HG02623 (cell line): ENCODE measurements around the gene NDUFAF8.

Experiments used
- ATAC-seq: cut with Tn5 transposase; IDR thresholded peaks from one replicate; pipeline ENCODE4 v1.9.1; 2021; ENCODE audit warnings: moderate library complexity; ENCODE audit not compliant: unreplicated experiment

NDUFAF8 gene

DNA sequence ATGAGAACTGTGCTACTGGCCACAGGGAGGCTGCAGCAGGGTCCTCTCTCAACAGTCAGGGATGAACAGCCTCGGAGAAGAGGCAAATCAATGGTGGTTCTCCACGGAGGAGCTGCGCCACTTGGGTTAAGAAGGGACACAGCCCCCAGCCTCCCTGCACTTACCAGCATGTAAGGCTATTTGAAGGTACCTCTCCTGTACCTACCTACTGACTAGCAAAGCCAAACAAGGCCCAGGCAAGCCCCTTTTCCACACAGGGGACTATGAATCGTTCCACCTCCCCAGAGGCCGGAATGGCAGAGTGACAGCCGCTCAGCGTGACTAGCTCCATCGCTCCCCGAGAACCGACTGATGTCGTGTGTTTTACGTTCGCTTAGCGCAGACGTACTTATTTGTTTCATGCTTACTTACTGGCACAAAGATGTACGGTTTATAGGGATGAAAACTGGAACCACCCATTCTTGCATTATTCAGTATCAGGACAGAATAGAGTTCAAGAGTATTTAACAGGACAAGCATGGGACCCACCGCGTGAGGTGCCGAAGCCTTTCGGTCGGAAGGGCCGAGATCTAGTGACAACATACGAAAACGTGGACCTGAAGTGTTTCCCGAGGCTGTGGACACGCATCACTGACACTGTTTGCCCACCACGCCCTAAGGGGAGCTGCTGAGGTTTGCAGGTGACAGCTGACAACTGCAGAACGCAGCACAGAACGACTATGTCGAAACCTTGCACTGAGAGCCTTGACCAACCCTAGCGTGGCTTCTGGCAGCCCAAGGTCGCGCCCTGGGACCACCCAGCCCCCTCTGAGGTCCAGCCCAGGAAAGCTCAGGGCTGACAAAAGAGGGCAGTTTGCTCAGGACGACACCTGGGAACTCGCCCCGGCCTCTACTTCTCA is 1.3 kb upstream of the NDUFAF8 start:
- no peak for ATAC-seq

DNA sequence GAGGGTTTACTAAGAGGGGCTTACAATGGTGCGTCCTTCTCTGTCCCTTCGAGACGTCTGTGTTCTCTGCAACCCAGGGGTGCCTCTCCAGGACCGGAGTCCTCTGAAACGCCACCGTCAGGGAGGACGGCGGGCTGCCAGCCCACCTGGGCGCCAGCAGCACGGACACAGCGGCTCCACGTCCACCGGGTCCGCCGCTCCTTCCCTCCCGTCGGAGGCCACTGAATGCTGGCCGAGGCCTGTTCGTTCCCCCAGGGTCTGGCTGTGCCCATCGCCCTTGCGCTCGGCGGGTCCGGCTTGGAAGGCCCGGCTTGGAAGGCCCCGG is 666 bp upstream of the NDUFAF8 start:
- no peak for ATAC-seq

DNA sequence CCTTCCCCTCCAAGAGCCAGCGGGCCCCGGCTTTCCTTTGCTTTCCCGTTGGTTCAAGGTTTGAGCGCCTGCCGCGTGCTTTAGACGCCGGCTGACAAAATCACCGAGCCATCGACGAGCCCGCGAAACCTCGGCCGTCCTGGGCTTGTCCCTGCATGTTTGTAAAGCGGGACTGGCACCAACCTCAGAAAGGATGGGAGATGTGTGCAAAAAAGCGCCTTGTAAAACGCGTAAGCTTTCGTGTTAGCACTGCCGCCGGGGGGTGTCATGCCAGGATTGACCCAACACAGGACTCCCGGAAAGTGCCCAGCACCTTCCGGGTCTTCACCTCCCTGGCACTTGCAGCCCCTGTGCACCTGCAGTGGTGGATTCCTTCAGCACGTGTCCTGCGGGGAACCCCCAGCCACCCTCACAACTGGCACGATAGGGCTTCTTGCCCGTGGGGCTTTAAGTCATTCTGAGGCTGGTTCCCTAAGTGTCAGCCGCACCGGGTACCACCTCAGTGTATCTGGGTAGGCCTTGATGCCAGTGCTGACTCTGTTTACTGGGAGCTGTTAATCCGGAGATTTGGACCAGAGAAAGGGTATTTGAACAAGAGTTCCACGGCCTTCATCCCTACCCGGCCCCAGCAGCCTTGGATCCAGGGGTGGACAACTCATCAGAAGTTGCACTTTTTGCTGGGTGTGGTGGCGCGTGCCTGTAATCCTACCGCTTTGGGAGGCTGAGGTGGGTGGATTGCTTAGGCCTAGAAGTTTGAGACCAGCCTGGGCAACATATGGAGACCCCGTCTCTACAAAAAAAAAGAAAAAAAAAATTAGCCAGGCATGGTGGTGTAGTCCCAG is 817 bp downstream of the NDUFAF8 start:
- ATAC-seq, result no peak

GRCh38 chr17:81240761-81241160 is 1.6 kb downstream of the NDUFAF8 start:
- ATAC-seq, result no peak

GRCh38 chr17:81241203-81241602 is 2.1 kb downstream of the NDUFAF8 start:
- no peak for ATAC-seq

- ATAC-seq, result no peak
Observed at GRCh38 chr17:81241648-81242420, 2.7 kb downstream of the NDUFAF8 start.

GRCh38 chr17:81242421-81243332 is 3.6 kb downstream of the NDUFAF8 start:
- no peak for ATAC-seq

DNA sequence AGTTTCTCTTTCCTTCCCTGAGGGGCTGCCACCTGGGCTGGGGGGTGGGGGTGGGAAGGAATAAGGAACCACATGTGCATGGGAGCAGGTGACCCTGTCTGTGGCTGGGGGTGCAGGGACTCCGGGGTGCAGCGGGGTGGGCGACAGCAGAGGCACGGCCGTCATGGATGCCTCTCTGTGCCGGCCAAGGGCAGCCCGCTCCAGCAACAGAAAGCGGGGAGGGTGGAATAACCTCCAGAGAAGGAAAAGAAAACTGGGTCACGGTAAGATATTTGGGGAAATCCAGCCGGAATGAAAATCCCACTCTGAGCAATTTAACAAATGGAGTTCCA is 4.2 kb downstream of the NDUFAF8 start:
- ATAC-seq, result no peak

DNA sequence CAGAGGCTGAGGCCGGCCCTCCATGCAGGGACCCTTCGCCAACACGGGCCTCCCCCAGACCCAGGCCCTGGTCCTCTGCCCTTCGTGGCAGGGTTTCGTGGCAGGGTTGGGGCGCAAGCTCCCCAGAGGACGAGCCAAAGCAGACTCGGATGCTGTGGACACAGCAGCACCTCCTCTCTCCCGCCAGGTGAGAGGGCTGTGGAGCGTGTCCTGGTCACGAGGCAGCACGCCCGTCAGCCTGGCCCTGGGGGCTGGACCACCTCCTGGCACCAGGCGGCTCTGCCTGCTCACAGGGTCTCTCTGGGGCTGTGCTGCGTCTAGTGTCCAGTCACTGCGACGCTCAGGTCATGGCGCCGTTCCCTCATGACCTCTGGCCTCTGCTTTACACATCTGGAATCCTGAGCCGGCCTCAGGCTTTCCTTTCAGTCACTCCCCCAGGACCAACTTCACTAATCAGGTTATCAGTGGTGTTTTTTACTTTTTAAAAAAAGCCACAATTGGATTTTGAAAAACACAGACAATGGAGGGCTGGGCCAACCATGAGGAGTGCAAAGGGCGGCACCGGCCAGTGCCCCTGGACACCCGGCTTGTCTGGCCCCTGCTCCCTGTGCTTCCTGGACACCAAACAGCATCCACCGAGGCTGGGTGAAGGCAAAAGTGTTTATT is 5.4 kb downstream of the NDUFAF8 start:
- ATAC-seq, result no peak

GRCh38 chr17:81245024-81245664 is 6.0 kb downstream of the NDUFAF8 start:
- ATAC-seq, result no peak

DNA sequence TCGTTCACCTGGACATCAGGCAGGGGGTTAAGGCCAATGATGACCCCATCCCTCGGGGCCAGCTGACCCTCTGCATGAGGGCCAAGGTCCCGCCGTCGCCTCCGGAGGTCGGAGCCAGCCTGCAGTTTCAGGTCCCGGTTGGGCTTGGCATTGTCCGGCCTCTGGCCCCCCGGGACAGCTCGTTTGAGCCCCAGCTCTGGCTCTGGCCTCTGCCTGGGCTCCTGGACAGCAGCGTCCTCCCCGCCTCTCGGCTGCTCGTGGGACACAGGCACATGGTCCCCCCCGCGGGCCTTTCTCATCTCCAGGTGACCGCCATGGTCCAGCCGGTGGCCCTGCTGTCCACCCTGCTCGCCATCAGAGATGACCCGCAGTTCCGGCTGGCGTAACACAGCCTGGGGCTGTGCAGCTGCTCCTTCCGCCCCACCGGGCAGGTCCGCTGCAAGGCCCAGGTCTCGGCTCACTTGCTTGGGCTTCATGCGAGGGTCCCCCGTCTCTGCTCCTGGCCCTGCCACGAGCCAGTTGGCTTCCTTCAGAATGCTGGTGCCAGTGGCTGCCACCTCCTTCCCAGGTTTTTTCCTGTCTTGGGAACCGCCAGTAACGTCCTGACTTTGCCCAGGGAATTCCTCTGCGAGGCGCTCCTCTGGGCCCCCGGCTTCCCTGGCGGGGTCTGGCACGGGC is 6.7 kb downstream of the NDUFAF8 start:
- ATAC-seq, result no peak

DNA sequence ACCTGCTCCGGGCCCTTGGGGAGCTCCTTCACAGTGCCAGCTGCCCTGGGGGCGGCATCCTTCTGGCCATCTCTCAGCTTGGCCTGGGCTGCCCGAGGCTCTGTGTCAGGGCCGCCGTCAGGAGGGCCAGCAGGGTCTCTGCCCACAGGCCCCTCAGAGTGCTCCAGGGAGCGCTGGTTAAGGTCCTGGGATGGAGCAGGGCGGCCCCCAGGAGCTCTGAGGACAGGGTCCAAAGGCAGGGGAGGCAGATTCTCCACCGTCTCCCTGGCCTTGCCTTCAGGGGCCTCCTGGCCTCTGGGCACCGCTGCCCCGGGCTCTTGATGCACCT is 7.2 kb downstream of the NDUFAF8 start:
- ATAC-seq, result no peak

DNA sequence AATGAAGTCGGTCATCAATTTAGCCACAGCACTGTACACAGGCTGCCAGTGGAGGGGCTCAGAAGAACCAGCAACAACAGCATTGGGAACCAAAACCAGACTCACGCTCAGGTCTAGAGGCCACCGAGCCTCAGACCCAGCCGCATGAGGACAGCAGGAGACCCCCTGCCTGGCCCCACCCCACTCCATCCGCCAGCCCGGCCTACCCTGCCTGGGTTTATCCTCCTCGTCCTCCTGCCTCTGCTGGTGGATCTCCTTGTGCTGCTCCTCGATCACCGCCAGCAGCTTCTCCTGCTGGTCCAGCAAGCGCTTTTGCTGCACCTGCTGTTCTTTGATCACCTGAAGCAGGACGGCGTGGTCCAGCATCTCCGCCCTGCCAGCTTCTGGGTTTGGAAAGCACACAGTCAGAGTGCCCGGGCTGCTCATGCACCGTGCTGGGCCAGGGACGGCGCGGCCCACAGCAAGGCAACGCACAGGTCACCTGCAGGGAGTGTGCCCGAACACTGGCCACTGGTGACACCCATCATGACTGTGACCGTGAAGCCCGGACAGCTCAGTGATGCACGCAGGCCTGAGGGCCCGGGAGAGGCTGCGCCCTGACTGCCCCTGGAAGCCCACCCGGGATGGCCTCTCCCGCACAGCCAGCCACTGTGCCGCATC is 7.7 kb downstream of the NDUFAF8 start:
- ATAC-seq, result no peak

GRCh38 chr17:81247339-81247990 is 8.3 kb downstream of the NDUFAF8 start:
- no peak for ATAC-seq

- ATAC-seq, result no peak
Observed at GRCh38 chr17:81248649-81249048, 9.5 kb downstream of the NDUFAF8 start.

DNA sequence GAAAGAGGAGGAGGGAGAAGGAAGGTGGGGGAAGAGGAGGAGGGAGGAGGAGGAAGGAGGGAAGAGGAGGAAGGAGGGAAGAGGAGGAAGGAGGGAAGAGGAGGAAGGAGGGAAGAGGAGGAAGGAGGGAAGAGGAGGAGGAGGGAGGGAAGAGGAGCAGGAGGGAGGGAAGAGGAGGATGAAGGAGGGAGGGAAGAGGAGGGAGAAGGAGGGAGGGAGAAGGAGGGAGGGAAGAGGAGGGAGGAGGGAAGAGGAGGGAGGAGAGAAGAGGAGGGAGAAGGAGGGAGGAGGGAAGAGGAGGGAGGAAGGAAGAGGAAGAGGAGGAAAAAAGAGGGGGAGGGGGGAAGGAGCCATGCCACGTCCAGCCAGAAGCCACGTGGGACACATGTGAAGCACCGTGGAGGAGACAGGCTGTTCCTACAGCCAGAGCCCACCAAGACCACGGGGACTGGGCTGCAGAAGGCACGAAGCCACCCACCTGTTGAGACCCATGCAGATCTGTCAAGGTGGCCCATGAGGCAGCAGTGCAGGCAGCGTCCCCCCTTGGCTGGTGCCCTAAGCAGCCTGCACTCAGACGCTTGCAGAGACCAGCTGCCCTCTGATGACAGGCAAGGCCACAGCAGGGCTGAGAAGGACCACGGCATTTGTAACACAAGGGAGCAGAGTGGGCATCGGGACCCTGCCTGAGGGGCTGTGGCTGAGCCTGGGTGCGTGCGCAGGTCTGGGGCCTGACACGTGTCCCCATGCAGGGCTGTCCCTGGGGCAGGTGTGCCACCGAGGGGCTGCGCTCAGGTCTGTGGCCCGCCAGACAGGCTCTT is 10.3 kb downstream of the NDUFAF8 start:
- no peak for ATAC-seq
